HepG2 (cell line): Measurements from ENCODE around the gene COG8. TPM values are rescaled to one million over a fixed set of nuclear protein-coding genes. Genes with fewer than 3 reads are reported as not detected.

Source experiments
- ATAC-seq: fragments of 200-7000 bp; cut with Tn5 transposase; 3 replicates; pipeline ENCODE4 v1.9.1; 2020; ENCODE audit warnings: mild to moderate bottlenecking, moderate library complexity
- BruUV-seq: library from RNA; stranded (reverse); fragments of 400-500 nt; replicated peaks from 2 replicates; lab custom pipeline; 2021; lab: Mats Ljungman, UMichigan
- CTCF ChIA-PET: fragments of 300-600 bp; formaldehyde crosslinking; extraction: SDS; loops from one replicate; lab custom pipeline; 2021; ENCODE audit warnings: low total read pairs, inconsistent platforms, low intra/inter-chr PET ratio; lab: Yijun Ruan, JAX
- POLR2A ChIA-PET: fragments of 350-600 bp; sonication (Branson Sonifier 250); formaldehyde crosslinking; loops from one replicate; lab custom pipeline; 2020; ENCODE audit warnings: antibody characterized with exemption, inconsistent platforms; lab: Yijun Ruan, JAX
- DNase-seq: peaks from one replicate; pipeline ENCODE4 v3.0.0-alpha.2; 2015; ENCODE audit warnings: low spot score
- FAIRE-seq: peaks from 3 replicates; lab custom pipeline; 2011; peaks lifted over from hg19 to GRCh38; lab: Jason Lieb, UNC
- H2AFZ ChIP-seq: one replicate; pipeline ENCODE4 v1.6.1; 2011; ENCODE audit warnings: low read length, inconsistent platforms
- H3K27ac ChIP-seq: fragments of 300-600 bp; 3 replicates; pipeline ENCODE4 v1.8.0; 2011; ENCODE audit warnings: mixed run types, mild to moderate bottlenecking, mixed read lengths, low read length, inconsistent platforms; ENCODE audit not compliant: insufficient read depth; ENCODE audit errors: extremely low read length
- H3K27me3 ChIP-seq, 2 experiments: fragments of 200-600 bp in 1 of 2; 2 replicates in 1 of 2; 3 replicates in 1 of 2; pipeline versions ENCODE4 v1.6.0 to v1.8.0; 2011; ENCODE audit warnings: low read length in 2 of 2, mild to moderate bottlenecking in 2 of 2, moderate library complexity in 2 of 2, inconsistent platforms in 1 of 2; ENCODE audit not compliant: insufficient read depth in 2 of 2, control insufficient read depth in 1 of 2
- H3K36me3 ChIP-seq, 2 experiments: fragments of 200-600 bp in 1 of 2; replicated peaks in 1 of 2; 2 replicates in 1 of 2; 3 replicates in 1 of 2; pipeline versions ENCODE4 v1.5.1 to v1.8.0; 2011; ENCODE audit warnings: low read length in 2 of 2, inconsistent platforms in 1 of 2; ENCODE audit not compliant: insufficient read depth in 2 of 2, control insufficient read depth in 1 of 2
- H3K4me1 ChIP-seq: 2 replicates; pipeline ENCODE4 v1.5.1; 2012; ENCODE audit warnings: low read length, inconsistent platforms; ENCODE audit not compliant: insufficient read depth
- H3K4me2 ChIP-seq: 2 replicates; pipeline ENCODE4 v1.6.0; 2011; ENCODE audit warnings: low read depth, low read length, inconsistent platforms
- H3K4me3 ChIP-seq, 3 experiments: fragments of 200-600 bp in 1 of 3; sonication (generic), shearing (Covaris generic) in 1 of 3; replicated peaks in 1 of 3; 2 replicates each; pipeline ENCODE4 v1.5.1; 2011 to 2016; ENCODE audit warnings: low read length in 3 of 3, inconsistent platforms in 2 of 3, low read depth in 2 of 3, mild to moderate bottlenecking in 2 of 3, control low read depth in 1 of 3, mixed read lengths in 1 of 3; ENCODE audit not compliant: insufficient read depth in 1 of 3
- H3K79me2 ChIP-seq: one replicate; pipeline ENCODE4 v1.6.1; 2011; ENCODE audit warnings: low read length, inconsistent platforms; ENCODE audit not compliant: insufficient read depth
- H3K9ac ChIP-seq: 2 replicates; pipeline ENCODE4 v1.6.0; 2011; ENCODE audit warnings: mild to moderate bottlenecking, low read depth, low read length, inconsistent platforms; ENCODE audit not compliant: insufficient read depth
- H3K9me3 ChIP-seq: 2 replicates; pipeline ENCODE4 v1.5.1; 2012; ENCODE audit warnings: mild to moderate bottlenecking, low read length
- H4K20me1 ChIP-seq: 2 replicates; pipeline ENCODE4 v1.6.0; 2011; ENCODE audit warnings: inconsistent platforms, mild to moderate bottlenecking, low read length, moderate library complexity; ENCODE audit not compliant: insufficient read depth
- MAX ChIP-seq: IDR thresholded peaks from 2 replicates; pipeline ENCODE4 v1.6.1; 2012; ENCODE audit warnings: inconsistent platforms
- MED1 ChIP-seq: sonication (generic); formaldehyde crosslinking; IDR thresholded peaks from 2 replicates; pipeline ENCODE4 v1.4.0; 2020; ENCODE audit warnings: missing genetic modification reagents
- RAD51 ChIP-seq: fragments of 450-650 bp; IDR thresholded peaks from 2 replicates; pipeline ENCODE4 v1.6.1; 2016; ENCODE audit warnings: borderline replicate concordance
- SKIL ChIP-seq: sonication (generic); formaldehyde crosslinking; IDR thresholded peaks from 2 replicates; pipeline ENCODE4 v1.8.0; 2022; ENCODE audit warnings: missing genetic modification reagents, mild to moderate bottlenecking, moderate library complexity, borderline replicate concordance
- ZFAT ChIP-seq: sonication (generic); formaldehyde crosslinking; conservative IDR thresholded peaks from 2 replicates; pipeline ENCODE4 v1.8.1; 2023; ENCODE audit warnings: missing genetic modification reagents, inconsistent platforms
- ZFP37 ChIP-seq: sonication (generic); formaldehyde crosslinking; IDR thresholded peaks from 2 replicates; pipeline ENCODE4 v1.4.0; 2020; ENCODE audit warnings: missing genetic modification reagents, borderline replicate concordance
- ZNF207 ChIP-seq: fragments of 450-650 bp; IDR thresholded peaks from 2 replicates; pipeline ENCODE4 v1.6.1; 2016; ENCODE audit warnings: antibody characterized with exemption, borderline replicate concordance
- ZNF275 ChIP-seq: sonication (generic); formaldehyde crosslinking; IDR thresholded peaks from 2 replicates; pipeline ENCODE4 v1.8.0; 2022; ENCODE audit warnings: missing genetic modification reagents, mild to moderate bottlenecking, inconsistent platforms, borderline replicate concordance
- ZNF33B ChIP-seq: sonication (generic); formaldehyde crosslinking; IDR thresholded peaks from 2 replicates; pipeline ENCODE4 v1.5.1; 2020; ENCODE audit warnings: mild to moderate bottlenecking, missing genetic modification reagents
- ZNF432 ChIP-seq: sonication (generic); formaldehyde crosslinking; IDR thresholded peaks from 2 replicates; pipeline ENCODE4 v1.5.0; 2020; ENCODE audit warnings: missing genetic modification reagents, mild to moderate bottlenecking, borderline replicate concordance
- ZNF446 ChIP-seq: sonication (generic); formaldehyde crosslinking; IDR thresholded peaks from 2 replicates; pipeline ENCODE4 v1.5.0; 2020; ENCODE audit warnings: mild to moderate bottlenecking, missing genetic modification reagents
- ZNF501 ChIP-seq: sonication (generic); formaldehyde crosslinking; IDR thresholded peaks from 2 replicates; pipeline ENCODE4 v1.5.1; 2020; ENCODE audit warnings: mild to moderate bottlenecking, moderate library complexity, missing genetic modification reagents
- ZNF549 ChIP-seq: sonication (generic); formaldehyde crosslinking; IDR thresholded peaks from 2 replicates; pipeline ENCODE4 v1.5.0; 2020; ENCODE audit warnings: missing genetic modification reagents
- ZNF557 ChIP-seq: sonication (generic); formaldehyde crosslinking; IDR thresholded peaks from 2 replicates; pipeline ENCODE4 v1.4.0; 2020; ENCODE audit warnings: missing genetic modification reagents
- ZNF607 ChIP-seq: sonication (generic); formaldehyde crosslinking; IDR thresholded peaks from 2 replicates; pipeline ENCODE4 v1.5.1; 2020; ENCODE audit warnings: missing genetic modification reagents, mild to moderate bottlenecking, borderline replicate concordance
- ZNF672 ChIP-seq: sonication (generic); formaldehyde crosslinking; IDR thresholded peaks from 2 replicates; pipeline ENCODE4 v1.8.1; 2022; ENCODE audit warnings: missing genetic modification reagents
- ZNF761 ChIP-seq: sonication (generic); formaldehyde crosslinking; conservative IDR thresholded peaks from 2 replicates; pipeline ENCODE4 v1.4.0; 2020; ENCODE audit warnings: mild to moderate bottlenecking, missing genetic modification reagents
- ZNF781 ChIP-seq: sonication (generic); formaldehyde crosslinking; IDR thresholded peaks from 2 replicates; pipeline ENCODE4 v1.5.1; 2020; ENCODE audit warnings: borderline replicate concordance, mild to moderate bottlenecking, missing genetic modification reagents; ENCODE audit errors: not compliant biosample characterization
- ZNF790 ChIP-seq: sonication (generic); formaldehyde crosslinking; IDR thresholded peaks from 2 replicates; pipeline ENCODE4 v1.8.0; 2022; ENCODE audit warnings: missing genetic modification reagents, mild to moderate bottlenecking, borderline replicate concordance
- ZSCAN21 ChIP-seq: sonication (generic); formaldehyde crosslinking; IDR thresholded peaks from 2 replicates; pipeline ENCODE4 v1.8.0; 2022; ENCODE audit warnings: mild to moderate bottlenecking, missing genetic modification reagents, moderate library complexity, borderline replicate concordance
- WGBS: methylation state at CpG from one replicate; pipeline ENCODE4 v1.1.6; 2017; ENCODE audit warnings: low lambda C conversion rate; 5-methylcytosine and 5-hydroxymethylcytosine counted together
- in situ Hi-C: cut with HindIII; loops from 2 replicates; pipeline ENCODE4 v1.10.0; 2017; ENCODE audit warnings: low pct_unique_long_range_greater_than_20kb; ENCODE audit not compliant: extremely low pct_ligation_motif_present
- intact Hi-C: fragments of 100-400 bp; cut with micrococcal nuclease; formaldehyde crosslinking; loops from one replicate; pipeline ENCODE4 v1.10.0; 2022; ENCODE audit not compliant: unreplicated experiment
- polyA plus RNA-seq, 8 experiments: library from polyadenylated mRNA; depleted of rRNA in 3 of 8; stranded (reverse) in 7 of 8; unstranded in 1 of 8; fragments of >200 nt; fragmentation: Illumina TruSeq in 4 of 8; extraction: Trizol in 4 of 8; gene quantifications; 2 replicates each; pipeline versions ENCODE4 v1.2.1 to v1.2.3, GENCODE V29; 2011 to 2016; ENCODE audit warnings: low read depth in 4 of 8, missing spikeins in 1 of 8, mixed read lengths in 1 of 8; ENCODE audit not compliant: insufficient read depth in 1 of 8
- total RNA-seq, 5 experiments: library from RNA; depleted of rRNA; stranded (reverse); fragments of >200 nt; fragmentation: Illumina TruSeq; extraction: Trizol; gene quantifications; 2 replicates each; pipeline ENCODE4 v1.2.3, GENCODE V29; 2016; ENCODE audit warnings: low read depth in 1 of 5

The COG8 gene
- total and polyA plus RNA-seq, 2 of the 13 experiments (the other 11 are each of a cell fraction or from before 2014, with no cell fraction given), result 45.5 to 52.1 TPM

GRCh38 chr16:69330286-69331109 is 8.9 kb downstream of the COG8 start, which contains the start of gene PDF:
Gene PDF (minus strand): TSS chr16:69330588. CDS start chr16:69330570, 18 bp downstream.
- Histone ChIP-seq H3K79me2 (peaks cover 57% of the 10 kb centered on the region), H3K9me3 (no peaks in the 10 kb centered on the region), H3K9ac (peak within 1 kb of the TSS; percentile 88), H3K4me3 (peak within 1 kb of the TSS; percentile 70 to 88 (median 84)), H2AFZ (no peak within 1 kb of the TSS), H3K36me3 (peaks cover 20 to 44% of the 10 kb centered on the region in 2 experiments), H3K27me3 (no peaks in the 10 kb centered on the region), H3K27ac (peak within 1 kb of the TSS; percentile 87), H3K4me2 (peak within 1 kb of the TSS; percentile 80), H4K20me1 (peaks cover 30% of the 10 kb centered on the region), H3K4me1 (peaks cover 49% of the 10 kb centered on the region)
- DNase-seq (peak; percentile 93), ATAC-seq (peak; percentile 90), FAIRE-seq (no peak)
- ChIA-PET CTCF (interaction anchor here (1.3 kb wide), 1 partner anchor 9 kb away, joined by 4 read pairs; the partner anchor contains the start of genes COG8 and NIP7), POLR2A (interaction anchor here (0.8 to 5.8 kb wide), 7 partner anchors 10 to 396 kb away, joined by 3 to 52 read pairs (median 4); partner anchors contain the start of genes COG8, NIP7, NQO1 and SNTB2)
- in situ Hi-C loops, result no loop called here
- intact Hi-C loops, result loop anchor here (1.0 kb wide), 1 partner anchor 9 kb away; the partner anchor contains the start of genes COG8 and NIP7
- WGBS, result 1% methylated on average over 48 of the region's 93 CpGs
- BruUV-seq, result TSS peak; percentile 69
- TF ChIP-seq ZFAT (CRISPR knock-in tag) (no peak), RAD51 (no peak), ZNF557 (0 out of 2 replicates have a peak, but pooled peaks have one; percentile 46), ZNF781 (CRISPR knock-in tag) (no peak), SKIL (peak; percentile 67; the same call in 1 of the 2 replicates), ZNF432 (CRISPR knock-in tag) (no peak), ZSCAN21 (CRISPR knock-in tag) (no peak; the same call in 1 of the 2 replicates), ZNF761 (CRISPR knock-in tag) (no peak), ZFP37 (CRISPR knock-in tag) (peak; percentile 85), ZNF33B (CRISPR knock-in tag) (peak; percentile 86; the same call in 1 of the 2 replicates), MED1 (CRISPR knock-in tag) (peak; percentile 87), MAX (peak; percentile 90), ZNF790 (CRISPR knock-in tag) (peak; percentile 94; the same call in 1 of the 2 replicates), ZNF672 (no peak; the same call in 1 of the 2 replicates), ZNF549 (CRISPR knock-in tag) (no peak), ZNF501 (CRISPR knock-in tag) (peak; percentile 70; the same call in 1 of the 2 replicates), ZNF207 (no peak), ZNF275 (CRISPR knock-in tag) (peak; percentile 61), ZNF607 (CRISPR knock-in tag) (peak; percentile 60; the same call in 1 of the 2 replicates), ZNF446 (CRISPR knock-in tag) (peak; percentile 90; the same call in 1 of the 2 replicates)
